GM12891 (cell line): ENCODE results near the gene RASGRP3.

Experiments
- DNase-seq: peaks from one replicate; pipeline ENCODE4 v3.0.0; 2011; ENCODE audit warnings: low spot score; ENCODE audit not compliant: insufficient read length
- FAIRE-seq: peaks from 2 replicates; lab custom pipeline; 2011; peaks lifted over from hg19 to GRCh38; lab: Jason Lieb, UNC
- PAX5 ChIP-seq: IDR thresholded peaks from 2 replicates; pipeline ENCODE4 v1.6.1; 2011; ENCODE audit warnings: low read length, moderate library complexity, mild to moderate bottlenecking; ENCODE audit not compliant: insufficient read depth, severe bottlenecking
- POLR2A ChIP-seq: IDR thresholded peaks from 2 replicates; pipeline ENCODE4 v1.6.1; 2011; ENCODE audit warnings: low read depth, low read length, control low read depth
- POLR2AphosphoS5 ChIP-seq: IDR thresholded peaks from 2 replicates; pipeline ENCODE4 v1.6.1; 2011; ENCODE audit warnings: low read depth, low read length, control low read depth
- POU2F2 ChIP-seq: IDR thresholded peaks from 2 replicates; pipeline ENCODE4 v1.6.1; 2011; ENCODE audit warnings: low read depth, mild to moderate bottlenecking, control low read depth, low read length, moderate library complexity
- SPI1 ChIP-seq: IDR thresholded peaks from 2 replicates; pipeline ENCODE4 v1.6.1; 2011; ENCODE audit warnings: low read depth, low read length, control low read depth
- TAF1 ChIP-seq: IDR thresholded peaks from 2 replicates; pipeline ENCODE4 v1.6.1; 2011; ENCODE audit warnings: low read depth, low read length, control low read depth

The RASGRP3 gene

GRCh38 chr2:33502025-33502424 lies 25.6 kb downstream of the RASGRP3 start:
- DNase-seq (no peak), FAIRE-seq (peak; percentile 76)
- TF ChIP-seq POU2F2 (no peak), SPI1 (peak; percentile 47)

GRCh38 chr2:33503002-33503401 lies 26.6 kb downstream of the RASGRP3 start:
- TF ChIP-seq PAX5 (no peak), SPI1 (no peak), POLR2A (no peak), POU2F2 (no peak), POLR2AphosphoS5 (no peak), TAF1 (no peak)
- FAIRE-seq = no peak
- no peak for DNase-seq

- no peak for DNase-seq
- no peak for FAIRE-seq
Measured at GRCh38 chr2:33505966-33506365, 29.5 kb downstream of the RASGRP3 start.

GRCh38 chr2:33509908-33510585 lies 33.6 kb downstream of the RASGRP3 start:
- FAIRE-seq (no peak), DNase-seq (no peak)
- no peak for TF ChIP-seq POLR2A
- no peak for TF ChIP-seq POLR2AphosphoS5
- no peak for TF ChIP-seq SPI1
- no peak for TF ChIP-seq POU2F2
- TF ChIP-seq TAF1 = no peak
- TF ChIP-seq PAX5 = no peak

More at GRCh38 chr2:33505966-33506365, 29.5 kb downstream of the RASGRP3 start:
- TF ChIP-seq TAF1 (no peak), POLR2A (no peak), POU2F2 (no peak), PAX5 (no peak), SPI1 (no peak), POLR2AphosphoS5 (no peak)

- TF ChIP-seq POU2F2 (no peak), POLR2AphosphoS5 (no peak), SPI1 (no peak), PAX5 (no peak), TAF1 (no peak)
- FAIRE-seq (peak; percentile 76), DNase-seq (no peak)
Measured at GRCh38 chr2:33510586-33510968, 34.1 kb downstream of the RASGRP3 start.

GRCh38 chr2:33511141-33511540 lies 34.7 kb downstream of the RASGRP3 start:
- no peak for FAIRE-seq

GRCh38 chr2:33512112-33512511 lies 35.7 kb downstream of the RASGRP3 start:
- no peak for DNase-seq
- peak; percentile 75 for FAIRE-seq
- TF ChIP-seq TAF1 (no peak), SPI1 (no peak), PAX5 (no peak), POLR2AphosphoS5 (no peak), POLR2A (no peak), POU2F2 (no peak)

More at GRCh38 chr2:33511141-33511540, 34.7 kb downstream of the RASGRP3 start:
- no peak for DNase-seq
- no peak for TF ChIP-seq PAX5
- TF ChIP-seq TAF1 = no peak
- TF ChIP-seq POLR2A = no peak
- TF ChIP-seq POLR2AphosphoS5 = no peak
- TF ChIP-seq POU2F2 = no peak
- no peak for TF ChIP-seq SPI1

GRCh38 chr2:33513480-33513879 lies 37.0 kb downstream of the RASGRP3 start:
- TF ChIP-seq PAX5 = no peak
- TF ChIP-seq POU2F2 = no peak
- TF ChIP-seq SPI1 = no peak
- TF ChIP-seq POLR2A = no peak
- no peak for TF ChIP-seq POLR2AphosphoS5
- TF ChIP-seq TAF1 = no peak
- FAIRE-seq = no peak
- no peak for DNase-seq

GRCh38 chr2:33516456-33516995 lies 40.1 kb downstream of the RASGRP3 start:
- TF ChIP-seq POLR2A = no peak
- TF ChIP-seq TAF1 = no peak
- no peak for TF ChIP-seq PAX5
- no peak for TF ChIP-seq POLR2AphosphoS5
- TF ChIP-seq SPI1 = no peak
- no peak for TF ChIP-seq POU2F2
- FAIRE-seq (no peak), DNase-seq (no peak)
